Activated CD4-positive, alpha-beta T cell treated with anti-CD3 and anti-CD28 coated beads for 36 hours (primary cell): ENCODE data around the gene PAM. TPM values are rescaled to one million over a fixed set of nuclear protein-coding genes. Genes with fewer than 3 reads are reported as not detected.
"Not testable (repeated sequence)": the region's sequence is repeated elsewhere in the genome, so short reads cannot be mapped to it uniquely, and the experiment has no call there.

ENCODE experiments used
- ATAC-seq: fragments of 200-7000 bp; cut with Tn5 transposase; one replicate; pipeline ENCODE4 v1.10.0; 2021; ENCODE audit warnings: mild to moderate bottlenecking, moderate library complexity
- CTCF ChIA-PET: fragments of 350-600 bp; sonication (Branson Sonifier 250); formaldehyde crosslinking; loops from one replicate; lab custom pipeline; 2021; ENCODE audit warnings: antibody characterized with exemption; lab: Charles Lee
- POLR2A ChIA-PET: fragments of 350-600 bp; sonication (Branson Sonifier 250); formaldehyde crosslinking; loops from one replicate; lab custom pipeline; 2021; ENCODE audit warnings: antibody characterized with exemption, inconsistent platforms; lab: Charles Lee
- DNase-seq: peaks from one replicate; pipeline ENCODE4 v3.0.0-alpha.2; 2020
- H3K27ac Mint-ChIP-seq: one replicate; pipeline ENCODE4 v1.8.0; 2021; ENCODE audit warnings: mixed read lengths
- H3K27me3 Mint-ChIP-seq: one replicate; pipeline ENCODE4 v1.8.0; 2021; ENCODE audit warnings: mixed read lengths
- H3K36me3 Mint-ChIP-seq: one replicate; pipeline ENCODE4 v1.8.0; 2021; ENCODE audit warnings: low read depth, mixed read lengths
- H3K4me1 Mint-ChIP-seq: one replicate; pipeline ENCODE4 v1.8.0; 2021; ENCODE audit warnings: mixed read lengths
- H3K4me3 Mint-ChIP-seq: one replicate; pipeline ENCODE4 v1.8.0; 2021; ENCODE audit warnings: mild to moderate bottlenecking, moderate library complexity, mixed read lengths
- H3K9me3 Mint-ChIP-seq: one replicate; pipeline ENCODE4 v1.8.0; 2021; ENCODE audit warnings: low read depth, mixed read lengths
- intact Hi-C, 2 experiments: fragments of 100-400 bp; cut with DNase I in 1 of 2; cut with micrococcal nuclease in 1 of 2; formaldehyde crosslinking; loops; one replicate each; pipeline versions ENCODE4 v1.14.2 to v1.15.1; 2022 to 2024; cut with DNase I, micrococcal nuclease
- total RNA-seq, 2 experiments: library from RNA; stranded (reverse); gene quantifications; one replicate each; pipeline ENCODE4 v1.2.3, GENCODE V29; 2021

PAM gene
- total RNA-seq, 2 experiments from 2014 or later, result 54.0 to 68.3 TPM

- ChIA-PET CTCF (interaction anchor here (0.7 to 2.9 kb wide), 6 partner anchors 11 to 495 kb away, joined by 3 to 13 read pairs (median 4); no protein-coding TSS in a partner anchor), POLR2A (interaction anchor here (0.6 to 0.7 kb wide), 2 partner anchors 11 to 424 kb away, joined by 3 to 10 read pairs; no protein-coding TSS in a partner anchor)
- H3K9me3 Mint-ChIP-seq, result no peaks in the 10 kb centered on the region
- H3K4me1 Mint-ChIP-seq, result peaks cover 75% of the 10 kb centered on the region
- H3K27ac Mint-ChIP-seq, result peak overlapping the region; percentile 61
- no peaks in the 10 kb centered on the region for H3K27me3 Mint-ChIP-seq
- peaks cover 25% of the 10 kb centered on the region for H3K36me3 Mint-ChIP-seq
- ATAC-seq (no peak), DNase-seq (no peak)
- peak overlapping the region; percentile 42 for H3K4me3 Mint-ChIP-seq
- intact Hi-C loops, result no loop called here
Observed at GRCh38 chr5:102764381-102765004, 9.4 kb downstream of the PAM start.

DNA sequence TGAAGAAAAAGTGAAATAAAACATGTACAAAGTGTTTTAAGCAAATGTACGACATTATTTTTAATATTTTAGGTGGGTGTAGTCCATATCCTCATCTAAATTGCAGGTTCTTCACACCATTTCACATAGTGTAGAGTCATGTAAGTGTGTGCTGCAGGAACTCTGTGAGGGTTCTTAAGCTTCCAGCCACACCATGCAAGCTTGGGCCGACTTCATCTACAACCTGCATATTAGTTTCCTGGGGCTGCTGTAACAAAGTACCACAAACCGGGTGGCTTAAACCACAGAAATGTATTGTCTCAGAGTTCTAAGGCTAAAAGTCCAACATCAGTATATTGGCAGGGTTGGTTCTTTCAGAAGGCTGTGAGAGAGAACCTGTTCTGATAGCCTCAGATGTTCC lies 10.2 kb downstream of the PAM start:
- H3K4me3 Mint-ChIP-seq, result no peak overlapping the region
- no peaks in the 10 kb centered on the region for H3K9me3 Mint-ChIP-seq
- H3K27ac Mint-ChIP-seq, result no peak overlapping the region
- H3K27me3 Mint-ChIP-seq, result no peaks in the 10 kb centered on the region
- ChIA-PET CTCF (no interaction called here), POLR2A (interaction anchor here (0.6 to 0.7 kb wide), 2 partner anchors 12 to 423 kb away, joined by 3 to 10 read pairs; no protein-coding TSS in a partner anchor)
- DNase-seq, result no peak
- intact Hi-C loops, result no loop called here
- peaks cover 66% of the 10 kb centered on the region for H3K4me1 Mint-ChIP-seq
- H3K36me3 Mint-ChIP-seq, result peaks cover 25% of the 10 kb centered on the region
- no peak for ATAC-seq

DNA sequence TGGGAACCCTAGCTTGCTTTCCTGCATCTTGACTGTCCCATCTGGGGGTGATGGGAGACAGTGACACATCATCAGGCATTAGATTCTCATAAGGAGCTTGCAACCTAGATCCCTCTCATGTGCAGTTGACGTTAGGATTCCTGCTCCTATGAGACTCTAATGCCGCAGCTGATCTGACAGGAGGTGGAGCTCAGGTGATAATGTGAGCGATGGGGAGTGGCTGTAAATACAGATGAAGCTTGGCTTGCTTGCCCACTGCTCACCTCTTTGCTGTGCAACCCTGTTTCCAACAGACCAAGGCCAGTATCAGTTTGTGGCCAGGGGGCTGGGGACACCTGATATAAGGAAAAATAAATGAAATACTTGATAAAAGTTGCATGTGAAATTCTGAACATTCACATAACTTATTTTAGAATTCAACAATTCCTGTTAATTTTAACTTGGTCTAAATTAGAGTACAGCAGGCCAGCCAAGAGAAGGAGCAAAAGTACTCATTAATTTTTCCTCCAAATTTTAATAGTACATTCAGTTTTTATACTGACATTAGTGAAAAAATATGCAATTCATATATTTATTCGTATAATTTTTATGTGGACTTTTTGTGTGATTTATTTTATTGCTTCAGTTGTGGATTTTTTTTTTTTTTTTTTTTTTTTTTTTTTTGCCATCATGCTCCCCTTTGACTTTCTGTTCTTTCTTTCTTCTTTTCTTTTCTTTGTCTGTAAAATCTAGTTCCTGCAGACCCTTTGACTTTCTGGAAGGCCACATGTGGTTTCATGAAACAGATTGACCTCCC lies 11.4 kb downstream of the PAM start:
- Mint-ChIP-seq H3K9me3 (no peaks in the 10 kb centered on the region), H3K4me1 (peaks cover 60% of the 10 kb centered on the region), H3K4me3 (no peak overlapping the region), H3K27ac (peak overlapping the region; percentile 33), H3K36me3 (peaks cover 25% of the 10 kb centered on the region), H3K27me3 (no peaks in the 10 kb centered on the region)
- ATAC-seq (no peak), DNase-seq (no peak)
- intact Hi-C loops, result no loop called here
- CTCF ChIA-PET, result interaction anchor here (0.8 kb wide), 1 partner anchor 10 kb away, joined by 3 read pairs; no protein-coding TSS in a partner anchor
- POLR2A ChIA-PET, result no interaction called here

GRCh38 chr5:102767862-102768261 lies 12.8 kb downstream of the PAM start:
- peak; percentile 88 for ATAC-seq
- peak; percentile 41 for DNase-seq
- H3K27me3 Mint-ChIP-seq, result no peaks in the 10 kb centered on the region
- ChIA-PET POLR2A (interaction anchor here (0.7 to 1.0 kb wide), 3 partner anchors 11 to 20 kb away, joined by 3 to 4 read pairs (median 3); no protein-coding TSS in a partner anchor), CTCF (interaction anchor here (1.0 kb wide), 2 partner anchors 11 to 13 kb away, joined by 3 to 4 read pairs; no protein-coding TSS in a partner anchor)
- H3K27ac Mint-ChIP-seq, result peak overlapping the region; percentile 72
- no peaks in the 10 kb centered on the region for H3K9me3 Mint-ChIP-seq
- H3K4me1 Mint-ChIP-seq, result peaks cover 56% of the 10 kb centered on the region
- intact Hi-C loops, result loop anchor here (1.0 kb wide), 1 partner anchor 10 kb away; no protein-coding TSS in a partner anchor
- peaks cover 25% of the 10 kb centered on the region for H3K36me3 Mint-ChIP-seq
- peak overlapping the region; percentile 7 for H3K4me3 Mint-ChIP-seq

DNA sequence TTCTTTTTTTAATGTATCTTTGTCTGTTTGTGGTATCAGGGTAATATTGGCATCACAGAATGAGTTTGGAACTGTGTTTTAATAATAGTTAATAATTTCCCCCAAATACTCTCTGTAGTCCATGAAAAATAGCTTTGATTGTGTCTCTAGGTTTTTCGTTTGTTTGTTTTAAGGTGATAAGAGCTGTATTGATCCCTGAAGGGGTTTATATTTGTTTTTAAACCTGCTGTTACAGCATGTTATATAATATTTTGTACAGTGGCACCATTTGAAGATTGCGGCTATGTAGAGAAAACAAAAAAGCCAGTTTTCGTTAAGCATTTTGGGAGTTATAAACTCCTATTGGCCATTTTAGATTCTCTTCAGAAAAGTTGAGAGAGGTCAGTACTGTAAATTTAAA lies 15.7 kb downstream of the PAM start:
- H3K27ac Mint-ChIP-seq, result no peak overlapping the region
- CTCF ChIA-PET, result interaction anchor here (1.1 kb wide), 1 partner anchor 15 kb away, joined by 3 read pairs; no protein-coding TSS in a partner anchor

DNA sequence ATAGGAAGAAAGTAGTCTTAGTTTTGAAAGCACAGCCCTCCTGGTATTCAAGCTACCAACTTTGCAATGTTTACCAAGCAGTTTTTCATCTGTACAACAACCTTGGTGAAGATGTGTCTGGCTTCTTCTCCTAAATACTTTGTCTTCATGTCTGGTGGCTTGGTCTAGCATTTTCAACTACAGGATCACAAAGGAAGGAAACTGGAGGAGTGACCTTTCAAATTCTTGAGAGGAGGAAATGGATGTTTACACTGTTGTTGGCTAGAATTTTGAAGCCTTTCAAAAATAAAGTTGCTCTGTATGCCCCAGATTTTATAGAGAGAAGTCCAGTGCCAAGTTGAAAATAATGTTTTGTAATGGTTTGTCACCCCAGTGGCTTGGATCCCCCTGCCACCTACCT lies 16.3 kb downstream of the PAM start:
- Mint-ChIP-seq H3K27me3 (no peaks in the 10 kb centered on the region), H3K36me3 (peaks cover 18% of the 10 kb centered on the region), H3K27ac (peak overlapping the region; percentile 17), H3K9me3 (peaks cover 5% of the 10 kb centered on the region), H3K4me3 (no peak overlapping the region), H3K4me1 (peaks cover 43% of the 10 kb centered on the region)
- POLR2A ChIA-PET, result no interaction called here
- DNase-seq, result no peak
- CTCF ChIA-PET, result interaction anchor here (0.6 to 1.2 kb wide), 3 partner anchors 9 to 15 kb away, joined by 3 to 4 read pairs (median 3); no protein-coding TSS in a partner anchor
- intact Hi-C loops, result no loop called here
- no peak for ATAC-seq

More for the DNA sequence above, 15.7 kb downstream of the PAM start:
- Mint-ChIP-seq H3K4me1 (peaks cover 40% of the 10 kb centered on the region), H3K27me3 (no peaks in the 10 kb centered on the region), H3K4me3 (no peak overlapping the region), H3K36me3 (peaks cover 17% of the 10 kb centered on the region), H3K9me3 (no peaks in the 10 kb centered on the region)
- POLR2A ChIA-PET, result no interaction called here
- intact Hi-C loops, result no loop called here
- ATAC-seq (no peak), DNase-seq (no peak)

- intact Hi-C loops, result no loop called here
- H3K36me3 Mint-ChIP-seq, result peaks cover 17% of the 10 kb centered on the region
- peaks cover 45% of the 10 kb centered on the region for H3K4me1 Mint-ChIP-seq
Observed at GRCh38 chr5:102772273-102772672, 17.2 kb downstream of the PAM start.

GRCh38 chr5:102773133-102773532 lies 18.0 kb downstream of the PAM start:
- Mint-ChIP-seq H3K9me3 (peaks cover 5% of the 10 kb centered on the region), H3K27ac (no peak overlapping the region), H3K36me3 (peaks cover 15% of the 10 kb centered on the region), H3K4me1 (peaks cover 47% of the 10 kb centered on the region), H3K4me3 (no peak overlapping the region), H3K27me3 (no peaks in the 10 kb centered on the region)
- no peak for DNase-seq
- intact Hi-C loops, result no loop called here
- no peak for ATAC-seq
- POLR2A ChIA-PET, result interaction anchor here (0.6 kb wide), 1 partner anchor 11 kb away, joined by 3 read pairs; no protein-coding TSS in a partner anchor
- CTCF ChIA-PET, result interaction anchor here (1.7 kb wide), 1 partner anchor 10 kb away, joined by 4 read pairs; no protein-coding TSS in a partner anchor

More at GRCh38 chr5:102772273-102772672, 17.2 kb downstream of the PAM start:
- ChIA-PET CTCF (interaction anchor here (1.2 to 1.7 kb wide), 2 partner anchors 8 to 9 kb away, joined by 3 to 4 read pairs; no protein-coding TSS in a partner anchor), POLR2A (no interaction called here)
- H3K9me3 Mint-ChIP-seq, result peaks cover 5% of the 10 kb centered on the region
- DNase-seq, result no peak
- H3K27me3 Mint-ChIP-seq, result no peaks in the 10 kb centered on the region
- no peak overlapping the region for H3K4me3 Mint-ChIP-seq
- ATAC-seq, result no peak
- no peak overlapping the region for H3K27ac Mint-ChIP-seq

GRCh38 chr5:102775756-102776155 lies 20.7 kb downstream of the PAM start:
- Mint-ChIP-seq H3K4me1 (peaks cover 70% of the 10 kb centered on the region), H3K36me3 (peaks cover 18% of the 10 kb centered on the region), H3K27ac (peak overlapping the region; percentile 34)
- intact Hi-C loops, result loop anchor here in 1 of 2 experiments (5.0 kb wide), 1 partner anchor 347 kb away; the partner anchor contains the start of genes GIN1 and PPIP5K2
- H3K27me3 Mint-ChIP-seq, ATAC-seq, H3K4me3 Mint-ChIP-seq, H3K9me3 Mint-ChIP-seq, POLR2A ChIA-PET, DNase-seq: not testable (repeated sequence)
- CTCF ChIA-PET, result interaction anchor here (1.3 to 1.9 kb wide), 2 partner anchors 12 to 19 kb away, joined by 5 to 6 read pairs; no protein-coding TSS in a partner anchor

GRCh38 chr5:102777099-102777498 lies 22.0 kb downstream of the PAM start:
- peaks cover 68% of the 10 kb centered on the region for H3K4me1 Mint-ChIP-seq

More at GRCh38 chr5:102777099-102777498, 22.0 kb downstream of the PAM start:
- no peak for ATAC-seq
- Mint-ChIP-seq H3K9me3 (peaks cover 5% of the 10 kb centered on the region), H3K27me3 (no peaks in the 10 kb centered on the region), H3K4me3 (no peak overlapping the region), H3K27ac (no peak overlapping the region), H3K36me3 (peaks cover 18% of the 10 kb centered on the region)
- intact Hi-C loops, result loop anchor here in 1 of 2 experiments (5.0 kb wide), 1 partner anchor 345 kb away; the partner anchor contains the start of genes GIN1 and PPIP5K2
- no peak for DNase-seq
- ChIA-PET POLR2A (no interaction called here), CTCF (interaction anchor here (0.7 to 1.4 kb wide), 5 partner anchors 14 to 96 kb away, joined by 3 to 10 read pairs (median 3); no protein-coding TSS in a partner anchor)
